GM19238 (cell line): ENCODE results near the gene ERF.
A peak's percentile ranks its signal among the peaks of the same experiment; 100 is the strongest.

Experiments
- DNase-seq: peaks from one replicate; pipeline ENCODE4 v3.0.0; 2011; ENCODE audit warnings: low spot score; ENCODE audit not compliant: insufficient read length

ERF gene

DNA sequence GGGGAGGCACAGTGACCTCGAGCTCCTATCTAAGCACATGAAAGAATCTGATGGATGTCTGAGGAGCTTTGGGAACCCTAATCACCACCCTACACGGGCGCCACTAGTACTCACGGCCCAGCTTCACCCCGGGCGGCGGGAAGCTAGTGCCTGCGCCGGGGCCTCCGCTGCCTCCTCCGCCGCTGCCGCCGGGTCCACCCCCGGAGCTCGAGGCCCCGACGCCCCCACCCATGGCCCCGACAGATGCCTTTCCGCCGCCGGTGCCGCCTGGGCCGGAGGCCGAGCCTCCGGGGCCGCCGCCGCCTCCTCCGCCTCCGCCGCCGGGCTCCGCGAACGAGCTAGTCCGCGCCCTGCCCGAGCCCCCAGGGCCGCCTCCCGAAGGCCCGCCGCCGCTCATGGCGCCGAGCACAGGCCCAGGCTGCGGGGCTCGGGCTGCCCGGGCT is 12.8 kb downstream of the ERF start:
- DNase-seq, result no peak

DNA sequence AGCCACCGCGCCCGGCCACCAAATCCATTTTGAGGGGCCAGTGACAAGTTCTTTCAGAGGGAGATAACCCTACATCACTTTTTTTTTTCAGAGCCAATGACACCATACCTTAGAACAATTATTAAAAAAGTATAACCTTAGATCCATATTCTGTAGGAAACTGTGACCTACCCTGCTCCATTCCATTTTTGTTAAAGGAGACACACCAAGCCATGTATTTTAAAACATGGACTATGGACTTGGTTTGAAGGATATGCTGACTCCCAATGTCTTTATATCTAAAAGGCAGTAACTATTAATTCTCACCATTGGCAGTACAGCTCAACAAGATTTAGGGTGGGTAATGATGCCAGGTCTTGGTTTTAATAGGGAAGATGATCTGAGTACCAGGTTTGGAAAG is 13.6 kb downstream of the ERF start:
- DNase-seq, result no peak

- no peak for DNase-seq
Observed at GRCh38 chr19:42239544-42240220, 15.2 kb downstream of the ERF start.

DNA sequence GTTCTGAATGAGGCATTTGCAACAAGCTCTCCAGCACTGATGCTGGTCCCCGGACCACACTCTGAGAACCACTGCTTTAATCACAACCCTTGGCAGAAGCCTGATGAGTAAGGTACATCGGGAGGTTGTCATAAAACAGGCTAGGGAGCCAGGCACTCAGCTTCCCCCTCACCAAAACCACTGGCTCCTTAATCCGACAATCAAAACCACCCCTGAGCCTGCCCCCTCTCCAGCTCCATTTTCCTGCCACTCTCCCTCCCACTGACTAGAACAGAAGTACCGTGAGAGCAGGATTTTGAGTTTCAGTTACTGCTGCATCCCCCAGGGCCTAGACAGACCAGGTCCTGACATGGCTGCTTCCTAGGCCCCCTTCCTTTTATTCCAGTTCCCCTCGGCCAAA is 19.7 kb downstream of the ERF start:
- no peak for DNase-seq

- no peak for DNase-seq
Observed at GRCh38 chr19:42234364-42234763, 20.6 kb downstream of the ERF start.

GRCh38 chr19:42233678-42234292 is 21.1 kb downstream of the ERF start:
- no peak for DNase-seq

DNA sequence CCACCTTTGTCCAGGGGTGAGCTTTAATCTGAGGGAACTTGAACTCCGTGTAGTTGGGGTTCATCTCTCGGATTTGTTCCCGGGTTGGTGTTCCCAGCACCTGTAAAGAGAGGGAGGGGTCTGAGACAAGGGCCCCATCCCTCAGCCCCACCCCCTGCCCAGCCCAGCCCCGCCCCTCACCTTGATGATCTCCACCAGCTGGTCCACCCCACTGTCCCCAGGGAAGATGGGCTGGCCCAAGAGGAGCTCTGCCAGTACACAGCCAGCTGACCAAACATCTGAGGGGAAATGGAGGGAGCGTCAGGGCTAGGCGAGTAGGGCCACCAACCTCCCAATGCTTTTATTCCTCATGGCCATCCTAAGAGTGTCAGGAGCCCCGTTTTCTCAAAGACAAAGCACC is 21.8 kb downstream of the ERF start:
- DNase-seq, result no peak

DNA sequence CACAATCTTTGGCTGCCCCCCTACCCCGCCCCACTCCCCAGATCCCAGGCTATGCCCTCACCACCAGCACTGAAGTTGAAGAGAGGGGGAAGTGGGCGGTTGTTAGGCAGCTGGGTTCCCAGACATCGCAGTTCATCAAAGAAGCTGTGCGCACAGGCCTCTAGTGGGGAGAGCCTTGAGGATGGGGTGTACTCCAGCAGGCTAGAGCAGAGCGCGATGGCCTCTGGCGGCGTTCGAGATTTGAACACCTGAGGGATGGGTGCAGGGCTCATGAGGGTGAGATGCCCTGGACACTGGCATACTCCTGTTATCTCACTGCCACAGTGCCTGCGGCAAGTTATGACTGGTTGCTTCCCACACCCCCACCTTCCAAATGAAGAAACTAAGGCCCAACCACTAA is 22.5 kb downstream of the ERF start:
- no peak for DNase-seq

- DNase-seq, result no peak
Observed at GRCh38 chr19:42230571-42230970, 24.4 kb downstream of the ERF start.

GRCh38 chr19:42229855-42230351 is 25.0 kb downstream of the ERF start:
- no peak for DNase-seq

GRCh38 chr19:42229301-42229854 is 25.6 kb downstream of the ERF start:
- no peak for DNase-seq

- DNase-seq, result no peak
Observed at GRCh38 chr19:42228641-42229040, 26.3 kb downstream of the ERF start.

- DNase-seq, result no peak
Observed at GRCh38 chr19:42226886-42227285, 28.0 kb downstream of the ERF start.

DNA sequence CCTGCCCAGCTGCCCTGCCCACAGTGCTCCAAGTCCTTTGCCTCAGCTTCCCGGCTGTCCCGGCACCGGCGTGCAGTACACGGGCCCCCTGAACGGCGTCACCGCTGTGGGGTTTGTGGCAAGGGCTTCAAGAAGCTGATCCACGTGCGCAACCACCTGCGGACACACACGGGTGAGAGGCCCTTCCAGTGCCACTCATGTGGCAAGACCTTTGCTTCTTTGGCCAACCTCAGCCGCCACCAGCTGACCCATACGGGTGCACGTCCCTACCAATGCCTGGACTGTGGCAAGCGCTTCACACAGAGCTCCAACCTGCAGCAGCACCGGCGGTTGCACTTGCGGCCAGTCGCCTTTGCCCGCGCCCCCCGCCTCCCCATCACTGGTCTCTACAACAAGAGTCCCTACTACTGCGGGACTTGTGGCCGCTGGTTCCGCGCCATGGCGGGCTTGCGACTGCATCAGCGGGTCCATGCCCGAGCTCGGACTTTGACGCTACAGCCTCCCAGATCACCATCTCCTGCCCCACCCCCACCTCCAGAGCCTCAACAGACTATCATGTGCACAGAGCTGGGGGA is 29.1 kb downstream of the ERF start:
- no peak for DNase-seq

DNA sequence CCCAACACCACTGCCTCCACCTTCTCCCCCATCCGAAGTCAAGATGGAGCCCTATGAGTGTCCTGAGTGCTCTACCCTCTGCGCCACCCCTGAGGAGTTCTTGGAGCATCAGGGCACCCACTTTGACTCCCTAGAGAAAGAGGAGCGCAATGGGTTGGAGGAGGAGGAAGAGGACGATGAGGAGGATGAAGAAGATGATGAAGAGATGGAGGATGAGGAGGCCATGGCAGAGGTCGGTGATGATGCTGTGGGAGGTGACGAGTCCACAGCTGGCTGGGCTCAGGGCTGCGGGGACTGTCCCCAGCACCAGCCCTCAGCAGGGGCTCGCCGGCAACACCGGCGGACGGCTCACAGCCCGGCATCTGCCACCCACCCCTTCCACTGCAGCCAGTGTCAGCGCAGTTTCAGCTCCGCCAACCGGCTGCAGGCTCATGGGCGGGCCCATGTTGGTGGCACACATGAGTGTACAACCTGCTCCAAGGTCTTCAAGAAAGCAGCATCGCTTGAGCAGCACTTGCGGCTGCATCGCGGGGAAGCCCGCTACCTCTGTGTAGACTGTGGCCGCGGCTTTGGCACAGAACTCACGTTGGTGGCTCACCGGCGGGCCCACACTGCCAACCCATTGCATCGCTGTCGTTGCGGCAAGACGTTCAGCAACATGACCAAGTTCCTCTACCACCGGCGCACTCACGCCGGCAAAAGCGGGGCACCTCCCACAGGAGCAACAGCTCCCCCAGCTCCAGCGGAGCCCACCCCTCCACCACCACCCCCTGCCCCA is 29.8 kb downstream of the ERF start:
- no peak for DNase-seq

DNA sequence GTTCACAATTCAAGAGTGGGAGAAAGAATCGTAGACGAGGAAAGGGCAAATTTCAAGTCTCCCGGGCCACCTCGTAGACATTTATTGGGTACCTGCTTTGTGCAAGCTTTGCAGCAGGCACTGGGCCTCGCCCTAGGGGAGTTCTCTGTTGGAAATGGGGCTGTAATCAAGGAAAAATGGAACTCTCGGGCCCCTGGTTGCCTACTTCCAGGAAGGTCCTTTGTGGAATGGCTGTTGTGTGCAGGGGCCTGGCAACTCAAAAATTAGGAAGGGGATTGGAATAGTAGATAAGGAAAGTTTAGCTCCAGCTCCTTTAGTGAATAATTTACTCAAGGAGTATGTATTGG is 34.2 kb downstream of the ERF start:
- DNase-seq, result no peak

DNA sequence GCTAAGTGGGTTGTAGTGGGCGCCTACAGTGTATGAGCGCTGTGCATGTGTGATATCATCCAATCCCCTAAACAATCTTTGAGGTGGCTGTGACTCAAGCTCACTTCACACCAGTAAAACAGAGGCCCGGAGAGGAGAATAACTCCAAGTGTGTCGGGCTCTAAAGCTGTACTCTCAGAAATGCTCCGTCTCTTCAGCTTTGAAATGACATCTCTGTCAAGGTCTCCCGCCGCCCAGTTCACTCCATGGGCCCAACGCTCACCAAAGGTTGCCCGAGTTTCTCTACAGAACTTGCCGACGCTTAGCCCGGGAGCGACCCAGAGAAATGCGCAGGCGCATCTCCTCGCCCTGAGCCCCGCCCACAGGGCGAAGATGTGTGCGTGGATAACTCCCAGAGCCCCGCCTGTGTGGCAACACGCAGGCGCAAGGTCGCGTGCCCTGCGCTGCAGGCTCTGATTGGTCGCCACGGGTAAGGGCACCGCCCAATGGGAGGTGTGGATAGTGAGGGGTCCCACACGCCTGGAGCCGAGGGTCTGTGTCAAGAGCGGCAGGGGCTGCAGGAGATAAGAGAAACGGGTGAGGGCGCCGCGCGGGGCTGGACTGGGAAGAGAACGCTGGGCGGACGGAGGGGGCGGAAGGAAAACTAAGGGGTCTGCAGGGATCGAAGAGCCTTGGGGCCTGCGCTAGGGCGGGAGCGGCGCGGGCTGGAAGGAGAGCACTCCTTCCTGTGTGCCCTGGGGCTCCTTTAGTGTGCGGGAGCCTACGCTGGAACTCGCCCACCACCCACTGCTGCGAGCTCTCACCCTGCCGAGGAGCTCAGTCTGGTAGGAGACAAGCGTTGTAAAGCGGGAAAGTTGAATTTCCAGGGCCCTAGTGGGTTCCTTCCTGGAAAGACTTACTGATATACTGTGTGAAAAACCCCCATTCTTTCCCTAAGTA is 34.8 kb downstream of the ERF start, which contains the start of gene ZNF526:
Gene ZNF526, plus strand, starts transcription at position 501 of the 939 bp plus-strand sequence. CDS start 4,092 bp downstream, outside the sequence.
- DNase-seq, result peak; percentile 100

DNA sequence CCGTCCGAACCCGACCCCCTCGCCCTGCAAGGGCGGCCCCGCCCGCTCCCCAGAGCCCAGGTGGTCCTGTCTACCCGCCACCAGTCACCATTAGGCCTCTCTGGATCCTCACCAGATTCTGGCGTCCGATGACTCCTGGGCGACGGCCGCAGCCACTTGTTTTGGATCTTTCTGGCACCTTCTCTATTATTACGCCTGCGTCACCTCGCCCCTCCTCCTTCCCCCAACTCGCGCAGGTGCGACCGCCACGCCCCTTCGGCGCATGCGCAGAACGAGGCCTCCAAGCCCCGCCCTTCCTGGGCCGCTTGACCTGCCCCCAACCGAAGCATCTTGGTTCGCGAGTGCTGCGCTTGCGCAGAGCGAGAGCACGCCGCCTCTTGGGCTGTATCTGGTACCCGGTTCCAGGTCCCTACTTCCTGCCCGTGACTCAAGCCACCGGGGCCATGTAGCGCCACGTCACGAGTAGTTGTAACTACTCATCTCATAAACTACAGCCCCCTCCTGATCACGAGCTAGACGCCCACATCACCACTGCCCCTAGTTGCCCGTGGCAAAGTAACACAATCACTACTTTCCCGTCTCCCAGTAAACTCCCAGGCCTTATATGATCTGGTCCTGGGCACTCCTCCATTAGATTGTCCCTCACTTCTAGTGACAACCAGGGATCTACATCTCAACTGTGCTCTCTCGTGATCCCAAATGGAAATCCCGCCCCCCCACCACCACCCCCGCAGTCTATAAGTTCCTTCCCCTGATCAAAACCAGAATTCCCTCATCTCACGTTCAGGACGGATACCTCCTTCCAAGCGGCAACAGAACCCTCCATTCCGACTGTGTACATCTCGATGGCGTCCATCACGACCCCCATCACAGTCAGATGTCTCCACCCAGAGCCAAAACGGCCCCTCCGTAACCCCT is 37.1 kb downstream of the ERF start, which contains the start of gene DEDD2:
Gene DEDD2, minus strand, starts transcription at position 158 of the 918 bp plus-strand sequence. CDS start 670 bp downstream, outside the sequence.
- DNase-seq, result peak; percentile 97
